ENCODE results near the gene SLC16A7. TPM values are rescaled to one million over a fixed set of nuclear protein-coding genes. Genes with fewer than 3 reads are reported as not detected.

SLC16A7 gene
- total and polyA plus RNA-seq, 9 of the 15 experiments (the other 6 are each of a cell fraction or from before 2014, with no cell fraction given), result 0.18 TPM; not detected in 8

DNA sequence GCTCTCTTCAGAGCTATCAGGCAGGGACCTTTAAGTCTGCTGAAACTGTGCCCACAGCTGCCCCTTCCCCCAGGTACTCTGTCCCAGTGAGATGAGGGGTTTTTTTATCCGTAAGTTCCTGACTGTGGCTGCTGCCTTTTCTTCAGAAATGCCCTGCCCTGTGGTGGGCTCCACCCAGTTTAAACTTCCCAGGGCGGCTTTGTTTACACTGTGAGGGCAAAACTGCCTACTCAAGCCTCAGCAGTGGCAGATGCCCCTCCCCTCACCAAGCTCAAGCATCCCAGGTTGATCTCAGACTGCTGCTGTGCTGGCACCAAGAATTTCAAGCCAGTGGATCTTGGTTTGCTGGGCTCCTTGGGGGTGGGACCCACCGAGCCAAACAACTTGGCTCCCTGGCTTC is 46.9 kb upstream of the SLC16A7 start:
- Histone ChIP-seq H3K27me3 (ENCODE audit: control insufficient read depth in 2 of 2, insufficient read depth in 2 of 2, low read length in 2 of 2) (no peaks in the 10 kb centered on the region), H3K79me2 (ENCODE audit: control insufficient read depth, insufficient read depth, low read length) (no peaks in the 10 kb centered on the region), H2AFZ (ENCODE audit: low read depth, low read length) (no peak overlapping the region), H3K27ac (ENCODE audit: extremely low read depth, low read depth, low read length) (no peak overlapping the region), H3K4me2 (ENCODE audit: insufficient read depth, low read length) (no peak overlapping the region), H3K36me3 (ENCODE audit: control insufficient read depth, insufficient read depth, low read length) (no peaks in the 10 kb centered on the region), H3K9ac (ENCODE audit: insufficient read depth in 1 of 2, low read depth in 2 of 2, low read length in 2 of 2) (no peak overlapping the region), H4K20me1 (replicated peaks; ENCODE audit: control insufficient read depth, insufficient read depth, low read length) (no peaks in the 10 kb centered on the region), H3K9me3 (replicated peaks; ENCODE audit: control insufficient read depth, insufficient read depth, low read depth, low read length) (no peaks in the 10 kb centered on the region), H3K4me3 (no peak overlapping the region), H3K4me1 (replicated peaks in 1 of 2; ENCODE audit: control insufficient read depth in 2 of 2, insufficient read depth in 2 of 2, low read length in 2 of 2) (no peaks in the 10 kb centered on the region), H3K9me1 (ENCODE audit: control insufficient read depth, insufficient read depth, low read length) (no peaks in the 10 kb centered on the region)
- ATAC-seq (no peak), FAIRE-seq (no peak), DNase-seq (ENCODE audit: extremely low read depth in 1 of 4, low spot score in 3 of 4) (no peak)
- intact Hi-C loops (cut with micrococcal nuclease) (no loop called here), in situ Hi-C loops (cut with MboI) (no loop called here)
- POLR2A ChIA-PET, result no interaction called here
- TF ChIP-seq HNRNPH1 (optimal IDR thresholded peaks at IDR 0.05; ENCODE audit: low read depth, low read length) (no peak), CBX8 (IDR thresholded peaks at IDR 0.05; ENCODE audit: borderline replicate concordance, extremely low read depth, low read depth, low read length, poor library complexity, severe bottlenecking) (no peak), ZNF274 (IDR thresholded peaks at IDR 0.05; ENCODE audit: borderline replicate concordance, low read depth, low read length) (no peak), GABPB1 (CRISPR knock-in tag; IDR thresholded peaks at IDR 0.05) (no peak), ZNF766 (CRISPR knock-in tag; conservative IDR thresholded peaks at IDR 0.05) (no peak), RBM34 (IDR thresholded peaks at IDR 0.05; ENCODE audit: borderline replicate concordance, insufficient read depth, low read length) (no peak), ZBTB7A (IDR thresholded peaks at IDR 0.05; ENCODE audit: borderline replicate concordance, control insufficient read depth, low read depth, low read length) (no peak), U2AF2 (optimal IDR thresholded peaks at IDR 0.05; ENCODE audit: low read depth, low read length) (no peak), POLR3A (IDR thresholded peaks at IDR 0.05; ENCODE audit: borderline replicate concordance, extremely low read depth, insufficient read depth, insufficient read length) (no peak), SRSF7 (optimal IDR thresholded peaks at IDR 0.05; ENCODE audit: low read depth, low read length) (no peak), ESRRA (IDR thresholded peaks at IDR 0.05; ENCODE audit: borderline replicate concordance, low read depth) (no peak), HNRNPUL1 (IDR thresholded peaks at IDR 0.05; ENCODE audit: low read length) (no peak), ZNF239 (CRISPR knock-in tag; IDR thresholded peaks at IDR 0.05) (no peak), PHF21A (IDR thresholded peaks at IDR 0.05; ENCODE audit: borderline replicate concordance, low read depth) (no peak)
- TF ChIP-seq, protein P1, sequence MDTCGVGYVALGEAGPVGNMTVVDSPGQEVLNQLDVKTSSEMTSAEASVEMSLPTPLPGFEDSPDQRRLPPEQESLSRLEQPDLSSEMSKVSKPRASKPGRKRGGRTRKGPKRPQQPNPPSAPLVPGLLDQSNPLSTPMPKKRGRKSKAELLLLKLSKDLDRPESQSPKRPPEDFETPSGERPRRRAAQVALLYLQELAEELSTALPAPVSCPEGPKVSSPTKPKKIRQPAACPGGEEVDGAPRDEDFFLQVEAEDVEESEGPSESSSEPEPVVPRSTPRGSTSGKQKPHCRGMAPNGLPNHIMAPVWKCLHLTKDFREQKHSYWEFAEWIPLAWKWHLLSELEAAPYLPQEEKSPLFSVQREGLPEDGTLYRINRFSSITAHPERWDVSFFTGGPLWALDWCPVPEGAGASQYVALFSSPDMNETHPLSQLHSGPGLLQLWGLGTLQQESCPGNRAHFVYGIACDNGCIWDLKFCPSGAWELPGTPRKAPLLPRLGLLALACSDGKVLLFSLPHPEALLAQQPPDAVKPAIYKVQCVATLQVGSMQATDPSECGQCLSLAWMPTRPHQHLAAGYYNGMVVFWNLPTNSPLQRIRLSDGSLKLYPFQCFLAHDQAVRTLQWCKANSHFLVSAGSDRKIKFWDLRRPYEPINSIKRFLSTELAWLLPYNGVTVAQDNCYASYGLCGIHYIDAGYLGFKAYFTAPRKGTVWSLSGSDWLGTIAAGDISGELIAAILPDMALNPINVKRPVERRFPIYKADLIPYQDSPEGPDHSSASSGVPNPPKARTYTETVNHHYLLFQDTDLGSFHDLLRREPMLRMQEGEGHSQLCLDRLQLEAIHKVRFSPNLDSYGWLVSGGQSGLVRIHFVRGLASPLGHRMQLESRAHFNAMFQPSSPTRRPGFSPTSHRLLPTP (IDR thresholded peaks at IDR 0.05; ENCODE audit: borderline replicate concordance, extremely low read depth, insufficient read length), result no peak
- TF ChIP-seq, protein P2, sequence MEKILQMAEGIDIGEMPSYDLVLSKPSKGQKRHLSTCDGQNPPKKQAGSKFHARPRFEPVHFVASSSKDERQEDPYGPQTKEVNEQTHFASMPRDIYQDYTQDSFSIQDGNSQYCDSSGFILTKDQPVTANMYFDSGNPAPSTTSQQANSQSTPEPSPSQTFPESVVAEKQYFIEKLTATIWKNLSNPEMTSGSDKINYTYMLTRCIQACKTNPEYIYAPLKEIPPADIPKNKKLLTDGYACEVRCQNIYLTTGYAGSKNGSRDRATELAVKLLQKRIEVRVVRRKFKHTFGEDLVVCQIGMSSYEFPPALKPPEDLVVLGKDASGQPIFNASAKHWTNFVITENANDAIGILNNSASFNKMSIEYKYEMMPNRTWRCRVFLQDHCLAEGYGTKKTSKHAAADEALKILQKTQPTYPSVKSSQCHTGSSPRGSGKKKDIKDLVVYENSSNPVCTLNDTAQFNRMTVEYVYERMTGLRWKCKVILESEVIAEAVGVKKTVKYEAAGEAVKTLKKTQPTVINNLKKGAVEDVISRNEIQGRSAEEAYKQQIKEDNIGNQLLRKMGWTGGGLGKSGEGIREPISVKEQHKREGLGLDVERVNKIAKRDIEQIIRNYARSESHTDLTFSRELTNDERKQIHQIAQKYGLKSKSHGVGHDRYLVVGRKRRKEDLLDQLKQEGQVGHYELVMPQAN (IDR thresholded peaks at IDR 0.05; ENCODE audit: borderline replicate concordance), result no peak
- CTCF ChIA-PET (ENCODE audit: low intra/inter-chr PET ratio), result no interaction called here
- no TSS peak for BruUV-seq (replicated peaks)
- no CpG with 5 or more reads among the region's 3 CpGs for WGBS (ENCODE audit: insufficient coverage, low coverage, missing lambda C conversion rate)
